GM19324 (cell line): ENCODE measurements around the gene EML6.
A peak's percentile ranks its signal among the peaks of the same experiment; 100 is the strongest.

Source experiments
- ATAC-seq: cut with Tn5 transposase; IDR thresholded peaks from one replicate; pipeline ENCODE4 v1.9.1; 2021; ENCODE audit warnings: mild to moderate bottlenecking, moderate library complexity; ENCODE audit not compliant: unreplicated experiment, low FRiP score

Gene EML6

GRCh38 chr2:54957321-54957999 is 234.0 kb downstream of the EML6 start:
- no peak for ATAC-seq

- ATAC-seq = no peak
These were observed 235.4 kb downstream of the EML6 start for GRCh38 chr2:54958717-54959371.

- ATAC-seq = no peak
These were observed 236.7 kb downstream of the EML6 start for GRCh38 chr2:54960164-54960563.

- ATAC-seq = no peak
These were observed 239.0 kb downstream of the EML6 start for GRCh38 chr2:54962511-54962910.

- no peak for ATAC-seq
These were observed 239.5 kb downstream of the EML6 start for GRCh38 chr2:54962935-54963440.

GRCh38 chr2:54963476-54963875 is 240.0 kb downstream of the EML6 start:
- no peak for ATAC-seq

- ATAC-seq = no peak
These were observed 240.8 kb downstream of the EML6 start for GRCh38 chr2:54964271-54964670.

- ATAC-seq = no peak
These were observed 241.4 kb downstream of the EML6 start for GRCh38 chr2:54964816-54965215.

- no peak for ATAC-seq
These were observed 242.0 kb downstream of the EML6 start for GRCh38 chr2:54965425-54965824.

- ATAC-seq = no peak
These were observed 242.8 kb downstream of the EML6 start for GRCh38 chr2:54966165-54966832.

GRCh38 chr2:54966837-54967236 is 243.4 kb downstream of the EML6 start:
- no peak for ATAC-seq

- ATAC-seq = no peak
These were observed 243.8 kb downstream of the EML6 start for GRCh38 chr2:54967269-54967668.

GRCh38 chr2:54967759-54968365 is 244.4 kb downstream of the EML6 start:
- ATAC-seq = no peak

- ATAC-seq = no peak
These were observed 245.2 kb downstream of the EML6 start for GRCh38 chr2:54968561-54969218.

- no peak for ATAC-seq
These were observed 246.0 kb downstream of the EML6 start for GRCh38 chr2:54969295-54969939.

- ATAC-seq = no peak
These were observed 246.5 kb downstream of the EML6 start for GRCh38 chr2:54969940-54970338.

GRCh38 chr2:54975175-54975574 is 251.7 kb downstream of the EML6 start:
- ATAC-seq = no peak

- ATAC-seq = no peak
These were observed 252.4 kb downstream of the EML6 start for GRCh38 chr2:54975598-54976492.

GRCh38 chr2:54977149-54977548 is 253.7 kb downstream of the EML6 start:
- peak; percentile 67 for ATAC-seq
